Measurements from ENCODE around the gene PUSL1.

PUSL1 gene

DNA sequence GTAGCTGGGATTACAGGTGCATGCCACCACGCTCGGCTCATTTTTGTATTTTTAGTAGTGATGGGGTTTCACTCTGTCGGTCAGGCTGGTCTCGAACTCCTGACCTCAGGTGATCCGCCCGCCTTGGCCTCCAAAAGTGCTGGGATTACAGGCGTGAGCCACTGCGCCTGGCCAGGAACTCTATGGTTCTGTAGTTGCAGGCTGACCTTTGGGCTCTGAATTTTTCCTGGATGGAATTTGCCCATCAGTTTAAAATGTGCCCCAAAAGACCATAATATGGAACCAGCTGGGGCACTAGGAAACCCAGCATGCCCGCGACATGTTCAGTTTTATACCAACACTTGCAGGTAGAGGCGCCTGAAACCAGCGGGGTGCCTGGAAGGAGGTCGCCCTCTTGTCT, 29.8 kb upstream of the PUSL1 start:
- DNase-seq (ENCODE audit: extremely low read depth in 1 of 2, low read depth in 1 of 2): no peak

DNA sequence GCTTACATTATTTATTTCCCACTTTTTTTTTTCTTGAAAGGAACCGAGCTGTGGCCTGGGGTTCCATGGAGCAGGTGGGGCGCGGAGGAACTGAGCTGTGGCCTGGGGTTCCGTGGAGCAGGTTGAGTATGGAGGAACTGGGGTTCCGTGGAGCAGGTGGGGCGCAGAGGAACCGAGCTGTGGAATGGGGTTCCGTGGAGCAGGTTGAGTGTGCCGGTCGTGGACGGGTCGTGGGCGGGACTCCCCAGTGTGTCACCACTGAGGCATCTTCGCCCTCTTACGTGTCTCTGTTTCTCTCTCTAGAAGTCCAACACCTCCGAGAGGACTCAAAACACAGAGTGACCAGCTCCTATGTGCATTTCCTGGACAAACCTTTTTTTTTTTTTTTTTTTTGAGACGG, 29.4 kb upstream of the PUSL1 start:
- DNase-seq (ENCODE audit: extremely low read depth in 1 of 2, low read depth in 1 of 2): no peak

DNA sequence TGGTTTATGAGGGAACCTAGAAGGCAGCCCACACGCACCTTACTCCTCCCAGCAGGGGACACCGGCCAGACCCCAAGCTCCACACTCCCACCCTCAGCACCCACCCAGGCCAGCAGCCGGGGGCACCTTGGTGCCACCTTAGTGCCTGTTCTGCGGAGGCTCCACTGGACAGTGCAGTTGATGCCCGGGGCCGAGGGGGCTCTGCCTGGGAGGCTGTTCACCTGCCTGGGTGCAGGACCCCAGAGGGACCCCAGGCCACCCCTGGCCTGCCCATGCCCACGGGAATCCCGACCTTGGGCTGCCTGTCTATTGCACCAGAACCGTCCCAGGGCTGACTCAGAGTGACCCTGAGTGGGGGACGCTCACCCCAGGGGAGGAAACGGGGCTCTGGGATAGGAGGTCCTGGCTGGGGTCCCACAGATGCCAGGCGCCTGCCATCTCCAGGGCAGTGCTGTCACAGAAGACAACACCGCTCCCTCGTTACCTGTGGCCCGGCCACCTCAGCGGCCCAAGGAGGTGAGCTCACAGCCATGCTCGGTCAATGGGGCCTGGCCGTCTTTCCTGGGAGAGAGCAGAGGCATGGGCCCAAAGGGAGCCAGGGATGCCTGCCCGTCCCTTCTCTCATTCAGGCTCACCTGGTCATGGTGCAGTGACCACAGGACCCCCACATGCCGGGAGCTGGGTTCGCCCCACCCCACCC, 27.5 kb upstream of the PUSL1 start:
- DNase-seq (ENCODE audit: extremely low read depth in 1 of 2, low read depth in 1 of 2): no peak

DNA sequence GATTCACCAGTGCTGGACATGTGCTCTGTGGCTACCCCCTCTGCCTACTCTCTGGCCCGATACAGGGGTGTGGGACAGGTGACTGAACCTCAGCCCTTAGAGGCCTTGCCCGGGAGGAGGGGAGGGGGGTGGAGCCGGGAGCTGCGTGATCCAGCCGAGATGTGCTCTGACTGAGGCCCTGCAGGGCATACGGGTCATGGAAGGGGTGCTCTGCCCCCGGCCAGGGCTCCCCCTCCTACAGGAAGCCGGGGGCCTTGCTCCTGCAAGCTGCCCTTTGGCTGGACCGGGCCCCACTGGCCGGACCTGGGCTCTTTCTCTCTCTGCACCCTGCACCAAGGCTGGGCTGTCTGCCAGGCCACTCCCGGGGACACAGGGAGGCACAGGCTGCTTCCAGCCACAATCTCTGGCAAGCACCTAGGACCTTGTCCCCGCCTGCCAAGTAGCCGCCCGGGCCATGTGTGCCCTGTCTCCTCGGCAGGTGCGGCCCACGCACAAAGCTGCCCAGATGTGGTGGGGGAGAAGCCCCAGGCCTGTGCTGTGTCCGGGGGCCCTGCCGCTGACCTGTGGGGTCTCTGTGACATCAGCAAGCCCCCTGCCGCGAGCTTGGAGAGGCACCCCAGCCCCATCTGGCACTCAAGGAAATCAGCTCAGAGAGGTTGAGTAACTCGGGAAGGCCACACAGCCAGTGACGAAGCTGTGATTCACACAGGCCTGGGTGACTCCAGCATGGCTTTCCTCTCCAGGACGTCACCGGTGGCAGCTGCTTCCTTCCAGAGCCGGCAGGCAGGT, 26.7 kb upstream of the PUSL1 start:
- no peak for DNase-seq (ENCODE audit: extremely low read depth in 1 of 2, low read depth in 1 of 2)

DNA sequence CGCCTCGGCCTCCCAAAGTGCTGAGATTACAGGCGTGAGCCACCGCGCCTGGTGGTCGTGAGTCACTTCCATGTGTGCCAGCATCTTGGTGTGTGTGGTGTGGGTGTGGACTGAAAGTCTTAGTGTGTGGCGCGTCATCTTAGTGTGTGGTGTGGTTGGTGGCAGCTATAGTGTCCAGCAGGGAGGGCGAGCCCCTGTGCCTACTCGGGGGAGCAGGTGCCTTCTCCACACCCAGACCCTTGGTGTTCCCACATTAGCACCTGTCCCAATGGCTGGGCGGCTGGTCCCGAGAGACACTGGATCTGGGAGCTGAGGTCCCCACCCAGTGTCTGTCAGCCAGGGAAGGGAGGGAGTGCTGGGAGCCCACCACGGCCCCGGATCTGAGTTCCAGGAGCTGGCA, 25.4 kb upstream of the PUSL1 start:
- DNase-seq (ENCODE audit: extremely low read depth in 1 of 2, low read depth in 1 of 2): no peak

DNA sequence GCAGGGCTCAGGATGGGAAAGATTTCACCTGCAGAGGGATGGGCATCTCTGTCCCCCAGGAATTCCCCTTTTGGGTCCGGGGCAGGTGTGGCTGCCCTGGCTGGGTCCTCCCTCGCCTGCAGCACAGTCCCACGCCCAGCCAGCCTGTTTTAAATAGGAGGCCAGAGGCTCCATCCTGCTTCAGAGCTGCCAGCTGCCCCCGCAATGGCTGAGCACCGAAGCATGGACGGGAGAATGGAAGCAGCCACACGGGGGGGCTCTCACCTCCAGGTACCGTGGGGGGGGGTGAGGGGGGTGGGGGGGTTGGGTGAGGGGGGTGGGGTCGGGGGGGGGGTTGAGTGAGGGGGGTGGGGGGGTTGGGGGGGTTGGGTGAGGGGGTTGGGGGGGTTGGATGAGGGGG, 24.6 kb upstream of the PUSL1 start:
- DNase-seq (ENCODE audit: extremely low read depth in 1 of 2, low read depth in 1 of 2): no peak

DNA sequence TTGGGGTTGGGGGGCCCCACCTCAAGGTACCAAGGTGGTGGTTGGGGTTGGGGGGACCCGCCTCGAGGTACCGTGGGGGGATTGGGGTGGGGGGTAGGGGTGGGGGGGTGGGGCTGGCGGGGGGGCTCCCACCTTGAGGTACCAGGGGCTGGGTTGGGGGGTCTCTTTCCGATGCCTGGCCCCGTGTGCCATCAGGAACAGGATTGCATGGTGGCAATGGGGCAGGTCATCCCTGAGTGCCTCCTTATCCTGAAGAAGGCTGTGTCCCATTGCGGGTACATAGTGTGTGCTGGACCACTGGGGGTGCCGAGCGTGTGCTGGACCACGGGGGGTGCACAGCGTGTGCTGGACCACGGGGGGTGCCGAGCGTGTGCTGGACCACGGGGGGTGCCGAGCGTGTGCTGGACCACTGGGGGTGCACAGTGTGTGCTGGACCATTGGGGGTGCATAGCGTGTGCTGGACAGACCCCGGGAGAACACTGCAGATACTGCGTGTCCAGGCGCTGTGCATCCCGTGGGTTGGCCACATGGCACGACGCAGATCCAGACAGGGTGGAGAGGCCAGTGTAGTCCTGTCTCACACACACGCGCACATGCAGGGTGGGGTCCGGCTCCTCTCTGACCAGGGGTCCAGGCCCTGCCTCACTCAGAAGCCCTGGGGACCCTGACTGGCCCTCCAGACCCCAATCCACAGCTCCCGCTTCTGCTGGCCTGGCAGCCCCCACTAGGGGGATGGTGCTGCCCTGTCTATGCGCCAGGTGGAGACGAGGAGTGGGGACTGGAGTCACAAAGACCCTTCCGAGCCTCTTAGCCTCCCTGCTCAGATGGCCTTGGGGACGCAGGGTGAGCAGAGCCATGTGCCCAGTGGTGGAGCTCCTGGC, 23.9 kb upstream of the PUSL1 start:
- no peak for DNase-seq (ENCODE audit: extremely low read depth in 1 of 2, low read depth in 1 of 2)

DNA sequence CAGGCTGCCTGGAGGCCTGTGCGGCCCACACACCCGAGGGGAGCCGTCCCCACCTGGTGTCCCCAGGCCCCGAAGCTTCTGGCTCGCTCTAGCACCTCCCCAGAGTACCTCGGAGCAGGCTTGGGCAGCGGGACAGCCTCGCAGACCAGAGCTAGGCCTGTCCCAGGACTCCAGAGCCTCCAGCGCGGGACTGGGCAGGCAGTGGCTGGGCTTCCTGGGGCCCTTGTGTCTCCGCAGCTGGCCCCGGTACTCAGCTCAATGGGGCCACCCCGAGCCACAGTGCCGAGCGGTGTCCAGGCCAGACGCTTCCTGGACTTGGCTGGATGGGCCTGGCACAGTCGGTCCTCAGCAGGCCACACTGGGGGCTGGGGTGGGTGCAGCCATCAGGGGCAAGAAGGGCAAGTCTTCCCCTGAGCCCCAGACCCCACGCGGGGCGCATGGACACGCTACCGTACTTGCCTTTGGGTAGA, 23.3 kb upstream of the PUSL1 start:
- DNase-seq (ENCODE audit: extremely low read depth in 1 of 2, low read depth in 1 of 2): no peak

DNA sequence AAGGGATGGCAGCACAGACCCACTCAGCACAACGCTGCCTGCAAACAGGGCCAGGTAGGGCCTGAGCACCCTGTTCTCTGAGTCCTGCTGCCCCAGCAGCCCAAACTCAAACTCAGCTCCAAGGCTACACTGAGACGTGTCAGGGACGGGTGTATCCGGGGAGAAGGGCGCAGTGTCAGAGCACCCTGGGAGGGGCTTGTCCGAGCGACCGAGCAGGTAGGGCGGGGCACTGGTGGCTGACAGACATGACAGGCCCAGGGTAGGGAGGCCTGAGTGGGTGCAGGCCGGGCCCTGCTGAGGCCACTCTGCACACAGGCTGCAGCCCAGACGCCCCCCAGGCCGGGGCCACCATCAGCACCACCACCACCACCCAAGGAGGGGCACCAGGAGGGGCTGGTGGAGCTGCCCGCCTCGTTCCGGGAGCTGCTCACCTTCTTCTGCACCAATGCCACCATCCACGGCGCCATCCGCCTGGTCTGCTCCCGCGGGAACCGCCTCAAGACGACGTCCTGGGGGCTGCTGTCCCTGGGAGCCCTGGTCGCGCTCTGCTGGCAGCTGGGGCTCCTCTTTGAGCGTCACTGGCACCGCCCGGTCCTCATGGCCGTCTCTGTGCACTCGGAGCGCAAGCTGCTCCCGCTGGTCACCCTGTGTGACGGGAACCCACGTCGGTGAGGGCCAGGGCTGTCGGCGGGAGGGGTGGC, 22.6 kb upstream of the PUSL1 start:
- DNase-seq (ENCODE audit: extremely low read depth in 1 of 2, low read depth in 1 of 2): no peak

DNA sequence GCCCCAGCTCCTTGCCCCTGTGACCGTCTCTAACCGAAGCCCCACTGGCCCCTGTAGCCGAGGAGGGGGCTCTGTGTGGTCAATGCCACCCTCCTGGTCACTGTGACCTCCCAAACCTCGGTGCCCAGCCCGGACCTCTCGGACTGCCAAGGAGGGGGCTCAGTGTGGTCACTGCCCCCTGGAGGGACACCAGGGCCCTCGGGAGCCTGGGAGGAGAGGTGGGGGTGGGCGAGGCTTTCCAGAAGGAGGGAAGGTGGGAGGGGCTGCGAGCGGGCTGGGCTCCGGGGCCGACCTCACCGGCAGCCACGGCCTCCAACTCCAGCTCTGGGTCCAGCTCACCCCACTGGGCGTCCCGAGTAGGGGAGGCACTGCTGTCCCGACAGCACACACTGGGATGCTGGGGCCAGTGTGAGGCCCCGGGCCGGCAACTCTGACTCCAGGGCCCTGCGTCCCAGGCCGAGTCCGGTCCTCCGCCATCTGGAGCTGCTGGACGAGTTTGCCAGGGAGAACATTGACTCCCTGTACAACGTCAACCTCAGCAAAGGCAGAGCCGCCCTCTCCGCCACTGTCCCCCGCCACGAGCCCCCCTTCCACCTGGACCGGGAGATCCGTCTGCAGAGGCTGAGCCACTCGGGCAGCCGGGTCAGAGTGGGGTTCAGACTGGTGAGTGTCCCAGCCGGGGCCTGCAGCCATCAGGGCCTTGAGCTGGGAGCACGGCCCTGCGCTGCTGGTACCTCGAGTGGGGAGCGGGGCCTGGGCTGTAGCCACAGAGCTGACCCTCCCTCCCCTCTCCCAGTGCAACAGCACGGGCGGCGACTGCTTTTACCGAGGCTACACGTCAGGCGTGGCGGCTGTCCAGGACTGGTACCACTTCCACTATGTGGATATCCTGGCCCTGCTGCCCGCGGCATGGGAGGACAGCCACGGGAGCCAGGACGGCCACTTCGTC, 21.8 kb upstream of the PUSL1 start:
- DNase-seq (ENCODE audit: extremely low read depth in 1 of 2, low read depth in 1 of 2): no peak

DNA sequence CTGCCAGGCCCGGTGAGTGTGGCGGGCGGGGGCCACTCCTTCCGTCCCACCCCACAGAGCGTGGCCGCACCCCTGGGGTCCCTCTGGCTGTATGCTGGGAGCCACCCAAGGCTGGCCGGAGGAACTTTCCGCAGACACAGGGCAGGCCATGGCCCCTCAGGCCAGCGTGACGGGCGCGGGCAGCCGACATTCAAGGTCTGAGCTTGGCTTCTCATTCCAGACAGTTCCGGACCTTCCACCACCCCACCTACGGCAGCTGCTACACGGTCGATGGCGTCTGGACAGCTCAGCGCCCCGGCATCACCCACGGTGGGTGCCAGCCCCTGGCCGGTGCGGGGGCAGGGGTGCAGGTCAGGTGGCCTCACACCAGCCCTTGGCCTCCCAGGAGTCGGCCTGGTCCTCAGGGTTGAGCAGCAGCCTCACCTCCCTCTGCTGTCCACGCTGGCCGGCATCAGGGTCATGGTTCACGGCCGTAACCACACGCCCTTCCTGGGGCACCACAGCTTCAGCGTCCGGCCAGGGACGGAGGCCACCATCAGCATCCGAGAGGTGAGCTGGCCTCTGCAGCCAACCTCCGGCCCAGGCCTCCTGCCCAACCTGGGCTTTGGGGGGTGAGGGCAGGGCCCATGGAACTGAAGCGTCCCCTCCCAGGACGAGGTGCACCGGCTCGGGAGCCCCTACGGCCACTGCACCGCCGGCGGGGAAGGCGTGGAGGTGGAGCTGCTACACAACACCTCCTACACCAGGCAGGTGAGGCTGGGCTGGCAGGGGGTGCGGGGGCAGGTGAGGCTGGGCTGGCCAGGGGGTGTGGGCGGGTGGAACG, 20.9 kb upstream of the PUSL1 start:
- no peak for DNase-seq (ENCODE audit: extremely low read depth in 1 of 2, low read depth in 1 of 2)

DNA sequence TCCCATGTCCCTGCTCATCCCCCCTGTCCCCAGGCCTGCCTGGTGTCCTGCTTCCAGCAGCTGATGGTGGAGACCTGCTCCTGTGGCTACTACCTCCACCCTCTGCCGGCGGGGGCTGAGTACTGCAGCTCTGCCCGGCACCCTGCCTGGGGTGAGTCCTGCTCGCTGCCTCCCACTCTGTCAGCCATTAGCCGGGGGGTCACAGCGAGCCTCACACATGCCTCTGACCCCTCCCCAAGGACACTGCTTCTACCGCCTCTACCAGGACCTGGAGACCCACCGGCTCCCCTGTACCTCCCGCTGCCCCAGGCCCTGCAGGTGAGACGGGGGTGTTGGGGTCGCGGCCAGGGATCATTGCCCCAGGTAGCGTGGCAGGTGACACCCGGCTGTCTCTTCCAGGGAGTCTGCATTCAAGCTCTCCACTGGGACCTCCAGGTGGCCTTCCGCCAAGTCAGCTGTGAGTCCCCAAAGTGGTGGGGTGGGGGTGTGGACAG, 18.1 kb upstream of the PUSL1 start:
- DNase-seq (ENCODE audit: extremely low read depth in 1 of 2, low read depth in 1 of 2): peak; percentile 26 to 40

DNA sequence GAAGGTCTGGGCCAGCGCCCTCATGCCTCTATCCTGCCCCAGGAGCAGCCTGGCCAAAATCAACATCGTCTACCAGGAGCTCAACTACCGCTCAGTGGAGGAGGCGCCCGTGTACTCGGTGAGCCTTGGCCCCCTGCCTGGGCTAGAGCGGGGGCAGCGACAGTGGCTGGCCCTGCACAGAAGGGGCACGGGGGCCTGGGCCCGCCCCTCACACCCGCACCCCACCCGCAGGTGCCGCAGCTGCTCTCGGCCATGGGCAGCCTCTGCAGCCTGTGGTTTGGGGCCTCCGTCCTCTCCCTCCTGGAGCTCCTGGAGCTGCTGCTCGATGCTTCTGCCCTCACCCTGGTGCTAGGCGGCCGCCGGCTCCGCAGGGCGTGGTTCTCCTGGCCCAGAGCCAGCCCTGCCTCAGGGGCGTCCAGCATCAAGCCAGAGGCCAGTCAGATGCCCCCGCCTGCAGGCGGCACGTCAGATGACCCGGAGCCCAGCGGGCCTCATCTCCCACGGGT, 17.3 kb upstream of the PUSL1 start:
- DNase-seq (ENCODE audit: extremely low read depth in 1 of 2, low read depth in 1 of 2): no peak

DNA sequence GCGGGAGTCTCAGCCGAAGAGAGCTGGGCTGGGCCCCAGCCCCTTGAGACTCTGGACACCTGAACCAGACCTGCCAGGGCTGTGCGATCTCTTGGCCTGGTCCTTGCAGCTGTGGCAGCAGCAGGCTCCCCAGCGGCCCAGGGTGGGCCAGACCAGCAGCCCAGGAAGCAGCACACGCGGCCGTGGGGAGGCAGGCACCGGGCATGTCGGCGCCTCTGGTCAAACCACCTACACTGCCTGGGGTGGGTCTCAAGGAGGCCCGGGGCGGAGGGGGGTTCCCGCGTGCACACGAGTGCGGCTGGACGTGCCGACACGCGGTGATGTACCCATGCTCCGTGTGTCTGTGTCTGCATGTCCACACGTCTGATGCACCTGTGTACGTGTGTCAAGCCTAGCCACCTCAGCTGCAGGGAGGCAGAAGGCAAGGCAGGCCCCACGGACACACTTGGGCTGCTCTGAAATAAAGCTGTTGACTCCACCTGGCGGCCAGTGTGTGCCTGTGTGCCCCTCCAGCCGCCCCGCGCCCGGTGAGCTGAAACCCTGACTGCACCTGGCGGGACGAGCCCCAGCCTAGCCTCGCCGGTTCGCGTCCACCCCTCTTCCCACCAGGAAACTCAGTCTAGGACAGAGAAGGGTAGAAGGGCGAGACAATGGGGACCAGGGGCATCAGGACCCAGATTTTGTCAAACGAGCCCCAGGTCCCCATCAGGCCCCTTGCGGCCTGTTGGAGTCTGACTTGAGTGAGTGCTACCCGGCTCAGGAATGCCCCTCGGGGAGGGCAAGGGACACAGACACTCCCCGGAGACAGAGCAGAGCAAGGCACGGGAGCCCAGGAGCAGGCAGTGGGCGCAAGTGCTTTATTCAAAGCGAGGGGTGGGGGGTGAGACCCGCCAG, 16.6 kb upstream of the PUSL1 start:
- DNase-seq (ENCODE audit: extremely low read depth in 1 of 2, low read depth in 1 of 2): peak; percentile 34 to 54

DNA sequence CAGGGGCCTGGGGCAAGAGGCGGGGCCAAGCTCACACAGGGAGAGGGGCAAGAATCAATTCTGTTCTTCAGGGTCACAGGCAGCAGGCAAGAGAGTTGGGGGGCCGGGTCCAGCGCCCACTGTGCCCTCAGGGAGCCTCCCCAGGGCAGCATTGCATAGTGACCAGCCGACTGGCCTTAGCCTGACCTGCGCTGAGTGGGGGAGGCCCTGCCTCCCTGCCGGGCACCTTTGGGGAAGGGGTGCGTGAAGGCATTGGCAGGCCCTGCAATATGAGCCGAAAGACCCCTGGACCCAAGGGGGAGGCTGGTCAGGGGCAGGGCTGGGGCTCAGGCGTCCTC, 16.0 kb upstream of the PUSL1 start:
- no peak for DNase-seq (ENCODE audit: extremely low read depth in 1 of 2, low read depth in 1 of 2)

DNA sequence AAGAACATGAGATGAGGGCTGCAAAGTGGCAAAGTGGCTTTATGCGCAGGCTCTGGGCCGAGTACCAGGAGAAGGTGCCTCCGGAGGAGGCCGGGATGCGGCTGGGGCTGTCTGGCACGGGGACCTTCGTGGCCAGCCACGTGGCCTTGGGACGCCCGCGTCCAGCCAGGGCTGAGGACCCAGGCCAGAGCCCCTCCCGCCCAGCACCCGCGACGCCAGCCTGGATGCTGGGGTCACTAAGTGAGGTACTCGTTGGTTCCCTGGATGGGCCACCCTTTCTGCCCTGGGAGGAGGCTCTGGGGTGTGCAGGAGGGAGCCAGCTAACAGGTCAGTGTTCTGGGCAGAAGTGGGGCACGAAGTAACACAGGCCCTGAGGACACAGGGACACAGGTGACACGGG, 15.5 kb upstream of the PUSL1 start:
- DNase-seq (ENCODE audit: extremely low read depth in 1 of 2, low read depth in 1 of 2): no peak

Measured in activated CD8-positive, alpha-beta memory T cell treated with anti-CD3 and anti-CD28 coated beads for 1 hour (primary cell).